ENCODE data around the gene MBLAC1.

Gene MBLAC1

GRCh38 chr7:100173806-100174495 is 47.2 kb downstream of the MBLAC1 start:
- DNase-seq (ENCODE audit: low spot score), result no peak

- no peak for DNase-seq (ENCODE audit: low spot score)
Observed at GRCh38 chr7:100174582-100174981, 47.8 kb downstream of the MBLAC1 start.

- no peak for DNase-seq (ENCODE audit: low spot score)
Observed at GRCh38 chr7:100175296-100175935, 48.6 kb downstream of the MBLAC1 start.

GRCh38 chr7:100176096-100177044 is 49.6 kb downstream of the MBLAC1 start:
- no peak for DNase-seq (ENCODE audit: low spot score)

GRCh38 chr7:100177045-100178001 is 50.6 kb downstream of the MBLAC1 start, which contains the start of the genes GPC2 and STAG3:
TSS of gene GPC2 (minus strand) at chr7:100177381. CDS start at chr7:100177199, 182 bp downstream.
TSS of gene STAG3 (plus strand) at chr7:100177918. CDS start at chr7:100180557, 2,639 bp downstream.
- peak; percentile 96 for DNase-seq (ENCODE audit: low spot score)
